ENCODE measurements around the gene SCIMP.

DNA sequence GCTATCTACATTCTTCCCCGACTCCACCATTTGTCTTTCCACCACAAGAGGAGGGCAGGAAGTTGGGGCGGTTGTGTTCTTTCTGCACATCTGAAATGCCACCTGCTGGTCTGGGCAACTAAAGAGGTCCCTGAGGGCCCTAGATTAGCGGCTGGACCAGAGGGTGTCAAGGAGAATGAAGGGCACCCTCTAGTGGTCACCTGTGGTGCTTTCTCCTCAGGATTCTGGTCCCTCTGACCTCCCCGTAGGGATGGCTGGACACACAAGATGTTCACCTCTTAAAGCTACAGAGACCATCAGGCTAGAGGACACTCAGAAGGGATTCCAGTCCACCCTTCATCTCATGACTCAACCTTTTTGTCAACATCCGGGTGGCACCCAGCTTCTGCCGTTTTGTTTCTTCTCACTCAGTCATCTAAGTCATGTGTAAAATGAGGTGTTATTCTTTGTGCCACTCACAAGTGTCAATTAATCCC, 2.9 kb upstream of the SCIMP start:
- TF ChIP-seq, protein P1, sequence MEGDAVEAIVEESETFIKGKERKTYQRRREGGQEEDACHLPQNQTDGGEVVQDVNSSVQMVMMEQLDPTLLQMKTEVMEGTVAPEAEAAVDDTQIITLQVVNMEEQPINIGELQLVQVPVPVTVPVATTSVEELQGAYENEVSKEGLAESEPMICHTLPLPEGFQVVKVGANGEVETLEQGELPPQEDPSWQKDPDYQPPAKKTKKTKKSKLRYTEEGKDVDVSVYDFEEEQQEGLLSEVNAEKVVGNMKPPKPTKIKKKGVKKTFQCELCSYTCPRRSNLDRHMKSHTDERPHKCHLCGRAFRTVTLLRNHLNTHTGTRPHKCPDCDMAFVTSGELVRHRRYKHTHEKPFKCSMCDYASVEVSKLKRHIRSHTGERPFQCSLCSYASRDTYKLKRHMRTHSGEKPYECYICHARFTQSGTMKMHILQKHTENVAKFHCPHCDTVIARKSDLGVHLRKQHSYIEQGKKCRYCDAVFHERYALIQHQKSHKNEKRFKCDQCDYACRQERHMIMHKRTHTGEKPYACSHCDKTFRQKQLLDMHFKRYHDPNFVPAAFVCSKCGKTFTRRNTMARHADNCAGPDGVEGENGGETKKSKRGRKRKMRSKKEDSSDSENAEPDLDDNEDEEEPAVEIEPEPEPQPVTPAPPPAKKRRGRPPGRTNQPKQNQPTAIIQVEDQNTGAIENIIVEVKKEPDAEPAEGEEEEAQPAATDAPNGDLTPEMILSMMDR (optimal IDR thresholded peaks at IDR 0.05 in 1 of 3, IDR thresholded peaks at IDR 0.05 in 1 of 3, conservative IDR thresholded peaks at IDR 0.05 in 1 of 3; ENCODE audit: extremely low read depth in 1 of 3, insufficient read depth in 2 of 3, low read length in 3 of 3) = peak; percentile 66 to 72 (median 67)
- TF ChIP-seq EZH2 (IDR thresholded peaks at IDR 0.05; ENCODE audit: low read length) = no peak
